T-helper 1 cell (primary cell): ENCODE results near the gene EDNRA.

ENCODE experiments used
- DNase-seq, 5 donors: peaks; one replicate each; pipeline ENCODE4 v3.0.0-alpha.2; 2012 to 2020

Gene EDNRA

DNA sequence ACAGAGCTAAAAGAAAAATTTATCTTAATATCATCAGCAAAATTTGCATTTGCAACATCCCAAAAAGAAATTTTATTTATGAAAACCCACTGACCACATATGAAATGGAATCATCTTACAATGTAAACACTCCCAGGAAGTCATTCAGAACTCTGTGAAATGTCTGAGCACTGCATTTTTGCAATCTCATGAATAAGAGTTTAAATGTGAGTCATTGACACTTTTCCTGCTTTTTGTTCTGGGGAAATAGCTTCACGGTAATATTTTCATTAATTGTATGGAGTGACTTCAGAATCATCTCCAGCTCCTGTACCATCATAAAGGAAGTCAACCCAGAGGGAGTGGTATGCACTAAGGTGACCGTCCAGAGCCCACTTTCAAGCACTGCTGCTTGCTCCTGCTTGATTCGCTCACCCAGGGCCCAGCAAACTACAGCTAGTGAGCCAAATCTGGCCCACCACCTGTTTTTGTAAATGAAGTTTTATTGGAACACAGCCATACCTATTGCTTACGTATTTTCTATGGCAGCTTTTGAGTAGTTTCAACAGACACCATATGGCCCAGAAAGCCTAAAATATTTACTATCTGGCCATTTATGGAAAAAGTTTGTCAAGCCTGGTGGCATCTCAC is 17.2 kb downstream of the EDNRA start:
- DNase-seq, result no peak

DNA sequence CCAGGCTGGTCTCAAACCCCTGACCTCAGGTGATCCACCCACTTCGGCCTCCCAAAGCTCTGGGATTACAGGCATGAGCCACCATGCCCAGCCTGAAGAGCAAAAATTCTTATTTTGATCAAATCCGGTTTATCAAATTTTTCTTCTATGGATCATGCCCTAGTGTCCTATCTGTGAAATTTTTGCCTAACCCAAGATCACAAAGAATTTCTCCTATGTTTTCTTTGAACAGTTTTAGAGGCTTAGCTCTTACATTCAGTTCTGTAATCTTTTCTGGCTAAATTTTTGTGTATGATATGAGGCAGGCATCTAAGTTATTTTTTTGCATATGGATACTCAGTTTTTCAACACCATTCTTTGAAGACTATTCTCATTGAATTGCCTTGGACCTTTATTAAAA is 27.4 kb downstream of the EDNRA start:
- no peak for DNase-seq

DNA sequence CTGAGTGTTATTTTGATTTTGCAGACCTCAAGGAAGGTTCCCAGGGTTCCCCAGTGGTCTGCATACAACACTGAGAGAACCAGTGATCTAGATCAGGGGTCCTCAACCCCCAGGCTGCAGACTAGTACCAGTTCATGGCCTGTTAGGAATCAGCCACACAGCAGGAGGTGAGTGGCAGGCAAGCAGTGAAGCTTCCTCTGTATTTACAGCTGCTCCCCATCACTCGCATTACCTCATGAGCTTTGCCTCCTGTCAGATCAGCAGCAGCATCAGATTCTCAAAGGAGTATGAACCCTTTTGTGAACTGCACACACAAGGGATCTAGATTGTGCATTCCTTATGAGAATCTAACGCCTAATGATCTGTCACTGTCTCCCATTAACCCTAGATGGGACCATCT is 28.5 kb downstream of the EDNRA start:
- DNase-seq, result no peak

DNA sequence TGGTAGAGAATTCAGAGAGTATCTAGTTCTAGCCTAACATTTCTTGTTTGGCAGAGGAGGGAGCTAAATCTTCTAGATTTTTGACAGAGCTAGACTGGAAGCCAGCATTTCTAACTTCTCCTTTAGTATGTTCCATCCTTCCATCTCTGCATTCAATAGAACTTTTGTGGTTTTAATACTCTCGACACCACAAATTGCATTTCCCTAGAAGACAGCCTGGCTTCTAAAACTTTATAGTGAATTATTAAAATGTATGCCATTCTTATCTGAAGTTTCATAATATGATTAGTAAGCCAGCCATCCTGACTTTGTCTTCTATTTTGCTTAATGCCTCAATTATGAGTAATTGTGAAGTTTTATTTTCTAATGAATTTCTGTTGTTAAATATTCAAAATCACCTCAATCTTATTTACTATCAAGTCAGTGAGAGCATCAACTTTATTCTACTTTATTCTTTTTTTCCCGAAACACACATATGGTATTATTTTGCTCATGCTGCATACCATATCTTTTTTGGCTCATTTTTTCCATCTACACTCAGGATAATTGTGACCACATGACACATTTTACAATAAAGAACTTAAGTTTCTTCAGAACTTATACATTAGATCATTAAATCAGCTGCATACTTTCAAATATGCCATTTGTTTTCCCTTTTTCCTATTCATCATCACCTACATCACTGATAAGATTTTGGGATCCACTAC is 30.2 kb downstream of the EDNRA start:
- no peak for DNase-seq

DNA sequence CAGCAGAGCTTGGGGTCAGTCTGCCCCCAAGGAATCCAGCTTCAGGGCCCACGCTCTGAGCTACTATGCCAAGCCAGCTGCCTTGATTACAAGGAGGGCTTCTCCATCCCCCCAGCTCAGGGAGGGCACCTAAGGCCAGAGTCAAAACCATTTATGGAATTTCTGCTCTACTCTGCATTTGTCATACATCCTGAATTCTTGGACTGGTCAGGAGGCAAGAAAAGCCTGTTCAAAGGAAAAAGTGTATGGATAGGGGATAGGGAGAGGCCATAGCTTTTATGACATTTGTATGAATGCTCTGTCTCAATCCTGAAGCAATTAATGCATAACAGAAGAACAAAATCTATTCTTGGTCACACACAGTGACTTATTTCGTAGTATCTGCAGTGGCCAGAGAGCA is 32.2 kb downstream of the EDNRA start:
- DNase-seq, result no peak

DNA sequence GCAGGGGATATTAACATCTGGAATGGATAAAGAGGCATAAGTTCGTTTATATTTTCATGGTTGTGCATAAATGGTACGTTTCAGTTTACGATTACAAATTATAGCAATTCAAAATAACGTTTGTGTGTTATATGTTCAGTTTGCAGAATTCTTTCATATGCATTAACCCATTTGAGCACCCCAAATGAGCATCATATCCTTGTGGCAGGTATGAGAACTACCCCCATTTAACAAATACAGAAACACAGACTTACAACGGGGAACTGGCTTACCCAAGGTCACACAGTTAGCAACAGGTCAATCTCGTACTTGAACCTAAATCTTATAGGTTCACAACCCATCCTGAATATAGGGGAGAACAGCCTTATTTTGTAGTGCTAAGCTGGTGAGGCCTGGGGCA is 33.1 kb downstream of the EDNRA start:
- DNase-seq, result no peak

DNA sequence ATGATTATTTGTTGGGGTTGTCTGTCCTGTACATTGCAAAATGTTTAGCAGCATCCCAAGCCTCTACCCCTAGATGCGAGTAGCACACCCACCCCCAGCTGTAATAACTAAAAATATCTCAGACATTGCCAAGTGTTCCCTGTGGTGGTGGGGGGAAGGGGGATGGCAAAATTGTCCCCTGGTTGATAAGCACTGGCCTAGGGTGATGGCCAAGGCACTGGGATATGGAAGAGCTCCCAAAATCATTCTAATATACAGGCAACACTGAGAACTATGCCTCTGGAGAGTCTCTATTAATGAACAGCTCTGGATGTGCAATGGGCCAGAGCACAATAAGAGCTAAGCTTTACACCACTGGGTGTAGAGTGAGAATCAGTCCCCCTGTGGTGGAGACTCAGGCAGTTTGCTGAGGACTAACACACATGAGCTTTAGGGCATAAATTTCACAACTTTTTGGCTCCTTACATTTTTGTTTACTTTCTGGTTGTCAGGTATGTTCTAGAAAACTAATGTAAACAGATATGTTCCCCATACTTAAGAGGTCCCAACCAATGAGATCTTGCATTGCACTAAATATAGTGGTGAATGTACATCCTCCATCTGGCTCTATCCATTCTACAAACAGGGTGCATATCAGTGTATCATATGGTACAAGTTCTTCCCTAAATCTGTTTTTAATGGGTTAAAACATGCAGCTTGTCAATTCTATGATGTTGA is 34.5 kb downstream of the EDNRA start:
- DNase-seq, result no peak

GRCh38 chr4:147516133-147516532 is 35.2 kb downstream of the EDNRA start:
- DNase-seq, result no peak

- no peak for DNase-seq
These were observed 37.2 kb downstream of the EDNRA start for GRCh38 chr4:147518086-147518485.

- peak in 2 of 5 donors; percentile 24 to 44 for DNase-seq
These were observed 38.2 kb downstream of the EDNRA start for GRCh38 chr4:147518846-147519767.

GRCh38 chr4:147524601-147525000 is 43.7 kb downstream of the EDNRA start:
- DNase-seq, result no peak

DNA sequence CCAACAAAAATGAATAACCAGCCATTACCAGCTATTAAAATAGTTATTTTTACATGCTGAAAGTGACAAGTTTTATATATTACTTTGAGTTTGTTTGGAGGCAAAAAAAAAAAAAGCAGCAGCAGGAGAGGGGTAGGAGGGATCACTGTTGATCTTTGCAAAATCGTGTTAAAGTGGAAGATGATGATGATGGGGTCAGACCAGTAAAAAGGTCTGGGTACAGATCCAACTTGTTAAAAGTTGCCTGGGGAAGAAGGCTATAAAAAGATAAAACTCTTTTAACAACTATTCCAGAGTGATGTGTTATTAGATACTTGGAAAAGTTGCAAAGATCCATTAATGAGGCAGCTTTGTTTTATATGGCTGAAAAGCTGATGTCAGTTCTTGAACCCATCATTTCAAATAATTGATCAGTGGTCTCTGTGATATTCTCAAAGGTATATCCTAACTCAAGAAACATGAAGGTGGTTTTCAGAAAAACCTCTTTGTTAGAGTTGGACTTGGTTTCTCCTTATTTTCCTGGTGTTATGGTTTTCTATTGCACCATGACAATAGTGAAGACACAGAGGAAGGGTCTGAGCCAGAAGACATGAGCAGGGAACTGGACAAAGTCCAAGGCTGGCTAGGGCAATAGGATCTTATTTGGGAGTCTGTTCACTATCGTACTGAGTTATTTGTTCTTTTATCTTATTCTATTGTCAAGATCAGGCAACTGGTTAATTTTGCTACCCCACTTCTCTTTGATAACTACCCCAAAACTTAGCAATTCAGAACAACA is 44.8 kb downstream of the EDNRA start:
- DNase-seq, result no peak

GRCh38 chr4:147526272-147526654 is 45.4 kb downstream of the EDNRA start:
- DNase-seq, result no peak

GRCh38 chr4:147528054-147528453 is 47.2 kb downstream of the EDNRA start:
- DNase-seq, result no peak

- no peak for DNase-seq
These were observed 49.2 kb downstream of the EDNRA start for GRCh38 chr4:147530134-147530533.

DNA sequence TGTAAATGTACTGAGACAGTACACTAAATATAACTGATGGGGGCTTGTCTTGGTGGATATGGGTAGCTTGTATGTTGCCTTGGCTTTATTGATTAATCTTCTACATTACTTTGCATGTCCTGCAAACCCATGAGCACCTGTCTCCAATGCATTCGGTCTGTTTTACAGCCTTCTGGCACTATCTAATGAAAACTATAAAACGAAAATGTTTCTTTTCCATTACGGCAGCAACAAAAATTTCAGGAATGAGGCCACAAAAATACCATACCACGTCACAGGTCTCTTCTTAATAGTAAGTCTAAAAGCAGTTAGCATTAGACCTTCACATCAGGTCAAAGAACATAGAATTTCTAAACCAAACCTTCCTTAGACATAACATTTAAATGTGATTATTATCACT is 49.8 kb downstream of the EDNRA start:
- DNase-seq, result no peak

DNA sequence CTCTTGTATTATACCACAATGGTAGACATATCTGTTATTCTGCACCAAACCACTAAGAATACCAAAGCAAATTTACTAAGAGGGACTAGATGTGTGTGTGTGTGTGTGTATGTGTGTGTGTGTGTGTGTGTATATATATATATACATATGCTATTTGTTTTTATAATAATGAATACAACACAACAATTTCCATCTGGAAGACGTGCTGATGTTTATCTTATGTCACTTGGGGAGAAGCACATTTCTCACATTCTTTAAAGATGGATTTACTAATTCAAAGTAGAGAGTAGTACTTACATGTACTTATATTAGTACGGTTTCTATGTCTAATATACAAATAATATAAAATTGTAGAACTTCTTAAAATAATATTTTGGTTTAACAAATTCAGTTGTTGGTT is 52.0 kb downstream of the EDNRA start:
- DNase-seq, result no peak

DNA sequence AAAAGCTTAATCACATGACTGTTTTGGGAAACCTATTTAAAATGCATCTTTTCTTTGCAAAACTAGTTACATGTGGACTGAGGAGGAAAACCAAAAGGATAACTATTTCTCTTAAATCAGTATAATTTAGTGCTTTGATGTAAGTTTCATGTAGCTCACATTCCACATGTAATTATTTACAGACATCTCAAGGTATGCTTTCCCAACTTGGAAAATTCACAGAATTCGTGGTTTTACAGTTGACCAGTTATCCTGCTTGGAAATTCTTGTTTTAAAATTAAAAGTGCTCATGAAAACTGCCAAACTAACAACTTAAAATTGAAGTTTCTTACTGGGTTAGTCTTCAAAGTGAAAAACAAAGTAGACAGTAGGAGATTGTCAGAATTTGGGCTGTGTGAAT is 52.4 kb downstream of the EDNRA start:
- no peak for DNase-seq

DNA sequence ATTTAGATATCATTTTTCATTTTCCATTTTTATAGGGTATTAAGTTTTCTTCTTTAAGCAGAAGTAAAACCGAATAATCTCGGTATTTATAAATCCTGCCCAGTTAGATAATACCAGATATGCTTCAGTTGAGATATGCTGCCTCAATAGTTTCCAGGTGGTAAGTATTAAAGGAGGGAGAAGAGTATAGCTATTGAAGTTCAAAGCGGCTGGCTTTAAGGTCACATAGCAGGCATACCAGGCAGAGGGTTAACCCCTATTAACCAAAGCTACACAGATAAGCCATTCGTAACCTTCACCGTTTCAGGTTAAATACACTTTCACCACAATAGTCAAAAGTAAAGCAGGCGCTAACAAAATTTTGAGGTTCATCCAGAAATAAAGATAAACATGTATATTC is 54.2 kb downstream of the EDNRA start:
- DNase-seq, result no peak

DNA sequence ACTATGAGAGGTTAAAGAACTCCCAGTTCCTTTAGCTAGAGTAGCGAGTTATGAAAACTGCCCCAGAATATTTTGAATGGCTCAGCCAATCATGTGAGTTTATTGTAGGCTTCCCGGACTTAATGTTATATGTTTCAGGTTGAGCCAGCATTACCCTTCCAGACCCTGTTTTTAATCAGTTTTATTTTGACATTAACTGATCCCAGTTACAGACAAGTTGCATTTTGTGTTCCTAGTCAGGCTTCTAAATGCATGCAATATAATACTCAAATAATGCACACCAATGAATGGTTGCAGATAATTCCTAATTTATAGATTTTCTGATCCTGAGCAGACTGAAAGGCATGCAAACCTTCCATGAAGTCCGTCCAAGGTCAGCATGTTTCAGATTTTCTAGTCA is 57.8 kb downstream of the EDNRA start:
- DNase-seq, result no peak

GRCh38 chr4:147539959-147540358 is 59.1 kb downstream of the EDNRA start:
- DNase-seq, result no peak
